K562 (cell line): Measurements from ENCODE around the gene GPRIN2. TPM values are rescaled to one million over a fixed set of nuclear protein-coding genes. Genes with fewer than 3 reads are reported as not detected.

Experiments used
- ATAC-seq: fragments of 200-7000 bp; cut with Tn5 transposase; 3 replicates; pipeline ENCODE4 v1.9.1; 2020; ENCODE audit warnings: moderate library complexity
- BruUV-seq: library from RNA; stranded (reverse); fragments of 400-500 nt; replicated peaks from 2 replicates; lab custom pipeline; 2021; lab: Mats Ljungman, UMichigan
- CTCF ChIA-PET: fragments of 300-600 bp; formaldehyde crosslinking; extraction: SDS; loops from one replicate; lab custom pipeline; 2021; ENCODE audit warnings: low intra/inter-chr PET ratio; lab: Yijun Ruan, JAX
- POLR2A ChIA-PET: fragments of 300-600, 350-650 bp; sonication (Branson Sonifier 250); formaldehyde crosslinking; extraction: SDS; loops from one replicate; lab custom pipeline; 2021; ENCODE audit warnings: antibody characterized with exemption, inconsistent platforms; lab: Yijun Ruan, JAX
- DNase-seq, 4 experiments: peaks; one replicate each; pipeline versions ENCODE4 v3.0.0 to v3.0.0-alpha.2; 2011 to 2018; ENCODE audit warnings: low spot score in 3 of 4, mixed read lengths in 3 of 4; ENCODE audit errors: extremely low read depth in 1 of 4
- FAIRE-seq: peaks from 2 replicates; lab custom pipeline; 2011; peaks lifted over from hg19 to GRCh38; lab: Jason Lieb, UNC
- H2AFZ ChIP-seq: 2 replicates; pipeline ENCODE4 v1.6.0; 2011; ENCODE audit warnings: low read depth, low read length, control low read depth, inconsistent platforms
- H3K27ac ChIP-seq: fragments of 200-600 bp; 3 replicates; pipeline ENCODE4 v1.8.0; 2011; ENCODE audit warnings: low read depth, mild to moderate bottlenecking, control low read depth, inconsistent platforms, low read length, moderate library complexity, mixed read lengths; ENCODE audit errors: extremely low read depth
- H3K27me3 ChIP-seq, 2 experiments: fragments of 300-600 bp in 1 of 2; 2 replicates in 1 of 2; 3 replicates in 1 of 2; pipeline versions ENCODE4 v1.6.0 to v1.8.0; 2011; ENCODE audit warnings: inconsistent platforms in 2 of 2, low read length in 2 of 2, mild to moderate bottlenecking in 1 of 2, mixed read lengths in 1 of 2, moderate library complexity in 1 of 2; ENCODE audit not compliant: control insufficient read depth in 2 of 2, insufficient read depth in 2 of 2
- H3K36me3 ChIP-seq: fragments of 300-600 bp; 3 replicates; pipeline ENCODE4 v1.8.0; 2011; ENCODE audit warnings: mild to moderate bottlenecking, low read length, inconsistent platforms; ENCODE audit not compliant: control insufficient read depth, insufficient read depth
- H3K4me1 ChIP-seq, 2 experiments: fragments of 200-600 bp in 1 of 2; replicated peaks in 1 of 2; 2 replicates in 1 of 2; 3 replicates in 1 of 2; pipeline versions ENCODE4 v1.5.1 to v1.8.0; 2011; ENCODE audit warnings: inconsistent platforms in 2 of 2, low read length in 2 of 2, mild to moderate bottlenecking in 1 of 2, mixed read lengths in 1 of 2, moderate library complexity in 1 of 2; ENCODE audit not compliant: control insufficient read depth in 2 of 2, insufficient read depth in 2 of 2
- H3K4me2 ChIP-seq: 2 replicates; pipeline ENCODE4 v1.6.1; 2011; ENCODE audit warnings: low read length, control low read depth, inconsistent platforms, mixed read lengths; ENCODE audit not compliant: insufficient read depth
- H3K4me3 ChIP-seq: fragments of 200-600 bp; sonication (generic), shearing (Covaris generic); 2 replicates; pipeline ENCODE4 v1.5.1; 2016; ENCODE audit warnings: control low read depth, inconsistent platforms
- H3K79me2 ChIP-seq: fragments of 200-600 bp; 3 replicates; pipeline ENCODE4 v1.8.0; 2011; ENCODE audit warnings: low read length, inconsistent platforms; ENCODE audit not compliant: control insufficient read depth, insufficient read depth
- H3K9ac ChIP-seq, 2 experiments: 2 replicates each; pipeline versions ENCODE4 v1.6.0 to v1.6.1; 2011; ENCODE audit warnings: low read depth in 2 of 2, low read length in 2 of 2, control low read depth in 1 of 2, inconsistent platforms in 1 of 2, mild to moderate bottlenecking in 1 of 2, mixed read lengths in 1 of 2; ENCODE audit not compliant: insufficient read depth in 1 of 2
- H3K9me1 ChIP-seq: one replicate; pipeline ENCODE4 v1.6.0; 2011; ENCODE audit warnings: inconsistent platforms, mild to moderate bottlenecking, low read length, moderate library complexity; ENCODE audit not compliant: control insufficient read depth, insufficient read depth
- H3K9me3 ChIP-seq: replicated peaks from 2 replicates; pipeline ENCODE4 v1.5.1; 2011; ENCODE audit warnings: low read depth, low read length, inconsistent platforms; ENCODE audit not compliant: control insufficient read depth, insufficient read depth
- H4K20me1 ChIP-seq: replicated peaks from 2 replicates; pipeline ENCODE4 v1.6.1; 2011; ENCODE audit warnings: low read length, inconsistent platforms, mixed read lengths; ENCODE audit not compliant: control insufficient read depth, insufficient read depth
- CC2D1A ChIP-seq: fragments of 450-650 bp; IDR thresholded peaks from 2 replicates; pipeline ENCODE4 v1.6.1; 2017; ENCODE audit warnings: mild to moderate bottlenecking
- HDAC1 ChIP-seq, 2 experiments: fragments of 450-650 bp; IDR thresholded peaks; 2 replicates each; pipeline ENCODE4 v1.6.1; 2016 to 2017; ENCODE audit warnings: inconsistent platforms in 1 of 2, mild to moderate bottlenecking in 1 of 2, moderate library complexity in 1 of 2
- HDGF ChIP-seq: fragments of 450-650 bp; IDR thresholded peaks from 2 replicates; pipeline ENCODE4 v1.6.1; 2016
- HNRNPK ChIP-seq: fragments of 200-400 bp; formaldehyde crosslinking; IDR thresholded peaks from one replicate; pipeline ENCODE4 v1.6.1; 2018; ENCODE audit warnings: mild to moderate bottlenecking, low read depth, low read length; ENCODE audit not compliant: poor library complexity, severe bottlenecking
- KDM2B ChIP-seq: fragments of 250-450 bp; sonication (Bioruptor Pico); IDR thresholded peaks from 2 replicates; pipeline ENCODE4 v1.8.0; 2021; ENCODE audit warnings: mild to moderate bottlenecking, moderate library complexity
- NCOA2 ChIP-seq, 2 experiments: fragments of 450-650 bp; IDR thresholded peaks; 2 replicates each; pipeline ENCODE4 v1.6.1; 2018; ENCODE audit warnings: mild to moderate bottlenecking in 2 of 2, moderate library complexity in 1 of 2; ENCODE audit not compliant: partially characterized antibody in 2 of 2
- NFXL1 ChIP-seq: fragments of 450-650 bp; formaldehyde crosslinking; IDR thresholded peaks from 2 replicates; pipeline ENCODE4 v1.4.0; 2021; ENCODE audit warnings: mild to moderate bottlenecking
- NRF1 ChIP-seq, 2 experiments: fragments of 450-650 bp; IDR thresholded peaks in 1 of 2; conservative IDR thresholded peaks in 1 of 2; 2 replicates each; pipeline ENCODE4 v1.6.1; 2014; ENCODE audit warnings: mild to moderate bottlenecking in 2 of 2
- SAFB2 ChIP-seq: fragments of 200-400 bp; formaldehyde crosslinking; IDR thresholded peaks from 2 replicates; pipeline ENCODE4 v1.6.1; 2018; ENCODE audit warnings: borderline replicate concordance, low read length, low read depth, moderate library complexity; ENCODE audit not compliant: severe bottlenecking
- SMAD3 ChIP-seq: fragments of 450-650 bp; formaldehyde crosslinking; conservative IDR thresholded peaks from 2 replicates; pipeline ENCODE4 v1.4.0; 2020; ENCODE audit warnings: mild to moderate bottlenecking
- TCF7 ChIP-seq: sonication (generic); IDR thresholded peaks from 2 replicates; pipeline ENCODE4 v1.6.1; 2016; ENCODE audit warnings: antibody characterized with exemption, borderline replicate concordance
- ZBTB17 ChIP-seq: fragments of 450-650 bp; formaldehyde crosslinking; IDR thresholded peaks from 2 replicates; pipeline ENCODE4 v1.4.0; 2020; ENCODE audit warnings: mild to moderate bottlenecking
- ZNF133 ChIP-seq: fragments of 250-450 bp; sonication (Bioruptor Pico); IDR thresholded peaks from 2 replicates; pipeline ENCODE4 v1.4.0; 2020; ENCODE audit warnings: mild to moderate bottlenecking
- ZNF175 ChIP-seq: fragments of 200-800 bp; sonication (Bioruptor generic); IDR thresholded peaks from 2 replicates; pipeline ENCODE4 v1.6.1; 2016; ENCODE audit warnings: low read depth, mild to moderate bottlenecking, missing genetic modification characterization, missing compliant biosample characterization
- ZNF311 ChIP-seq: fragments of 250-450 bp; sonication (Bioruptor Pico); IDR thresholded peaks from 2 replicates; pipeline ENCODE4 v1.4.0; 2020; ENCODE audit warnings: mild to moderate bottlenecking, moderate library complexity
- WGBS: fragments of 100-300 bp; shearing (Covaris generic); methylation state at CpG from one replicate; pipeline ENCODE4 v1.1.6; 2016; ENCODE audit warnings: low coverage, mixed read lengths; ENCODE audit not compliant: insufficient coverage; ENCODE audit errors: missing lambda C conversion rate; 5-methylcytosine and 5-hydroxymethylcytosine counted together
- in situ Hi-C: fragments of 300-500 bp; cut with MboI; formaldehyde crosslinking; loops from 4 replicates; pipeline ENCODE4 v1.15.0; 2018; ENCODE audit warnings: inconsistent platforms, mixed read lengths
- intact Hi-C: fragments of 100-400 bp; cut with micrococcal nuclease; formaldehyde crosslinking; loops from 2 replicates; pipeline ENCODE4 v1.14.2; 2022
- polyA plus RNA-seq, 8 experiments: library from polyadenylated mRNA; depleted of rRNA in 4 of 8; stranded (reverse) in 5 of 8; unstranded in 3 of 8; fragments of >200 nt; fragmentation: Nextera tagmentation in 2 of 8; fragmentation: Illumina TruSeq in 1 of 8; extraction: Ambion mirVana in 2 of 8; extraction: Trizol in 1 of 8; gene quantifications; 2 replicates each; pipeline versions ENCODE4 v1.2.1 to v1.2.3, GENCODE V29; 2011 to 2014; ENCODE audit warnings: inconsistent platforms in 1 of 8, missing spikeins in 1 of 8
- total RNA-seq, 7 experiments: library from RNA; depleted of rRNA in 6 of 7; stranded (reverse); fragments of >200 nt in 6 of 7; fragmentation: Illumina TruSeq in 2 of 7; extraction: Trizol in 2 of 7; gene quantifications; 2 replicates each; pipeline versions ENCODE4 v1.2.1 to v1.2.3, GENCODE V29; 2011 to 2021; ENCODE audit warnings: low replicate concordance in 1 of 7
- TF ChIP-seq, protein P1 (sequence below): fragments of 250-450 bp; sonication (Bioruptor Pico); IDR thresholded peaks from 2 replicates; pipeline ENCODE4 v1.5.0; 2022; ENCODE audit warnings: mild to moderate bottlenecking
- TF ChIP-seq, protein P2 (sequence below): fragments of 150-350 bp; IDR thresholded peaks from 2 replicates; pipeline ENCODE4 v1.6.1; 2014; ENCODE audit warnings: low read depth, mild to moderate bottlenecking, low read length, borderline replicate concordance

The GPRIN2 gene
- total and polyA plus RNA-seq, 9 of the 15 experiments (the other 6 are each of a cell fraction or from before 2014, with no cell fraction given), result not detected

DNA sequence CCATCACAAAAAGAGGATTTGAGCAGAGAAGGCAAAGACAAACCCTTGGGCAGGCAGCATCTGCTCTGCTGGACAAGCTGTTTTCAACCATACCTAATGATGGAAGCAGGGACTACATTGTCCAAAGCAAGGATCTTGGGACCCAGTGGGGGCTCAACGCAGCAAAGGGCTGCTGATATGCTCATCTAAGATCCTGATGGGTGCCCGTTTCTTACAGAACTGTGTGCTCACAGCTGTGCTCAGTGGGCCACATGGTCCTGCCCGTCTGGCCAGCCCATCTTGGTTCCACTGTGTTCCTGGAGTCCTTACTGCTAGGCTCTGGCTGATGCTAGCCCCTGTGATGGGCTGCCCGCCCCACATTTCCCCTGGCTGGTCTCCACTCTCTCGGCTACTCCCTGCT is 36.1 kb downstream of the GPRIN2 start (continued):
- TF ChIP-seq NRF1 (conservative IDR thresholded peaks at IDR 0.05 in 1 of 2, IDR thresholded peaks at IDR 0.05 in 1 of 2), result no peak
- TF ChIP-seq ZNF311, result no peak
- TF ChIP-seq ZBTB17 (CRISPR knock-in tag), result no peak
- no peak for TF ChIP-seq ZNF175 (CRISPR knock-in tag)
- TF ChIP-seq HDAC1 (IDR thresholded peaks at IDR 0.05), result no peak
- no peak for TF ChIP-seq TCF7
- TF ChIP-seq, all 486 proteins: peak for 0

DNA sequence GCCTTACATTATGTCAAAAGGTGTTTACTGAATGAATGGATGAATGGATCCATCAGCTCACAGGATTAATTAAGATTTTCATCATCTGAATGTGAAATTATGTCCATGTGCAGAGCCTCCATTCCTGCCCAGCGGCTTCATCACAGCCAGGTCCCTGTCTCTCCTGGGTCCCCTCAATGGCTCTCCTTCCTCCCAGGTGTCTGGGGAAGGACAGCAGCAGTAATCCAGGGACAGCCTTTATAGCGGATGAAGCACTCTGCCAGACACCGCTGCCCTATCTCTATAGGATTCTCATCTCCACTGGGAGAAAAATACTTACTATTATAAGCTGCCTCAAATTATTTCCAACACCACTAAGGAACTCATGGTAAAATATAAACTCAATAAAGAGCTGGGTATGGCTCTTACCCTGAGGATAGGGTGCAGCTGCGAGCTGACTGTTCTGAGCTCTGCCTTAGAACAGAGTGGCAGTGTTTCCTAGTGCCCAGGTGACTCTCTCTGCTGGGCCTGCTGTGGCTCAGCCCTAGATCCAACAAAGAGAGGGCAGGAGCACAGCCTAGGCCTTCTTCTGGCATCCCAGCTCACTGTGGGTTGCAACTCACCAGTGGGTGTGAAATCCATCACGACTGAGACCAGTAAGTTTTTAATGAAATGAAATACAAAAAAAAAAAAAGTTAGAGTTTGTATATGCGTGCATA is 38.3 kb downstream of the GPRIN2 start:
- CTCF ChIA-PET, result no interaction called here
- no peak for FAIRE-seq
- TF ChIP-seq SAFB2 (no peak), HDGF (no peak), SMAD3 (no peak), NCOA2 (IDR thresholded peaks at IDR 0.05; ENCODE audit: partially characterized antibody in 2 of 2) (no peak), HNRNPK (no peak), ZNF133 (CRISPR knock-in tag) (no peak), CC2D1A (no peak), NFXL1 (CRISPR knock-in tag) (no peak), KDM2B (CRISPR knock-in tag) (no peak)
- TF ChIP-seq, protein P1, sequence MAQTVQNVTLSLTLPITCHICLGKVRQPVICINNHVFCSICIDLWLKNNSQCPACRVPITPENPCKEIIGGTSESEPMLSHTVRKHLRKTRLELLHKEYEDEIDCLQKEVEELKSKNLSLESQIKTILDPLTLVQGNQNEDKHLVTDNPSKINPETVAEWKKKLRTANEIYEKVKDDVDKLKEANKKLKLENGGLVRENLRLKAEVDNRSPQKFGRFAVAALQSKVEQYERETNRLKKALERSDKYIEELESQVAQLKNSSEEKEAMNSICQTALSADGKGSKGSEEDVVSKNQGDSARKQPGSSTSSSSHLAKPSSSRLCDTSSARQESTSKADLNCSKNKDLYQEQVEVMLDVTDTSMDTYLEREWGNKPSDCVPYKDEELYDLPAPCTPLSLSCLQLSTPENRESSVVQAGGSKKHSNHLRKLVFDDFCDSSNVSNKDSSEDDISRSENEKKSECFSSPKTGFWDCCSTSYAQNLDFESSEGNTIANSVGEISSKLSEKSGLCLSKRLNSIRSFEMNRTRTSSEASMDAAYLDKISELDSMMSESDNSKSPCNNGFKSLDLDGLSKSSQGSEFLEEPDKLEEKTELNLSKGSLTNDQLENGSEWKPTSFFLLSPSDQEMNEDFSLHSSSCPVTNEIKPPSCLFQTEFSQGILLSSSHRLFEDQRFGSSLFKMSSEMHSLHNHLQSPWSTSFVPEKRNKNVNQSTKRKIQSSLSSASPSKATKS (CRISPR knock-in tag), result no peak
- TF ChIP-seq, protein P2, sequence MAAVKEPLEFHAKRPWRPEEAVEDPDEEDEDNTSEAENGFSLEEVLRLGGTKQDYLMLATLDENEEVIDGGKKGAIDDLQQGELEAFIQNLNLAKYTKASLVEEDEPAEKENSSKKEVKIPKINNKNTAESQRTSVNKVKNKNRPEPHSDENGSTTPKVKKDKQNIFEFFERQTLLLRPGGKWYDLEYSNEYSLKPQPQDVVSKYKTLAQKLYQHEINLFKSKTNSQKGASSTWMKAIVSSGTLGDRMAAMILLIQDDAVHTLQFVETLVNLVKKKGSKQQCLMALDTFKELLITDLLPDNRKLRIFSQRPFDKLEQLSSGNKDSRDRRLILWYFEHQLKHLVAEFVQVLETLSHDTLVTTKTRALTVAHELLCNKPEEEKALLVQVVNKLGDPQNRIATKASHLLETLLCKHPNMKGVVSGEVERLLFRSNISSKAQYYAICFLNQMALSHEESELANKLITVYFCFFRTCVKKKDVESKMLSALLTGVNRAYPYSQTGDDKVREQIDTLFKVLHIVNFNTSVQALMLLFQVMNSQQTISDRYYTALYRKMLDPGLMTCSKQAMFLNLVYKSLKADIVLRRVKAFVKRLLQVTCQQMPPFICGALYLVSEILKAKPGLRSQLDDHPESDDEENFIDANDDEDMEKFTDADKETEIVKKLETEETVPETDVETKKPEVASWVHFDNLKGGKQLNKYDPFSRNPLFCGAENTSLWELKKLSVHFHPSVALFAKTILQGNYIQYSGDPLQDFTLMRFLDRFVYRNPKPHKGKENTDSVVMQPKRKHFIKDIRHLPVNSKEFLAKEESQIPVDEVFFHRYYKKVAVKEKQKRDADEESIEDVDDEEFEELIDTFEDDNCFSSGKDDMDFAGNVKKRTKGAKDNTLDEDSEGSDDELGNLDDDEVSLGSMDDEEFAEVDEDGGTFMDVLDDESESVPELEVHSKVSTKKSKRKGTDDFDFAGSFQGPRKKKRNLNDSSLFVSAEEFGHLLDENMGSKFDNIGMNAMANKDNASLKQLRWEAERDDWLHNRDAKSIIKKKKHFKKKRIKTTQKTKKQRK, result no peak

More for the DNA sequence above, 38.3 kb downstream of the GPRIN2 start:
- no peaks in the 10 kb centered on the region for H3K9me3 ChIP-seq
- peaks cover 0 to 2% of the 10 kb centered on the region in 2 experiments; a peak in 2 of 5 replicates for H3K4me1 ChIP-seq
- in situ Hi-C loops (no loop called here), intact Hi-C loops (no loop called here)
- H3K27me3 ChIP-seq, result peaks cover 25 to 54% of the 10 kb centered on the region in 2 experiments; a peak in 4 of 5 replicates
- H3K79me2 ChIP-seq, result no peaks in the 10 kb centered on the region
- H3K4me3 ChIP-seq, result no peak overlapping the region
- H3K36me3 ChIP-seq, result no peaks in the 10 kb centered on the region
- H4K20me1 ChIP-seq, result peaks cover 8% of the 10 kb centered on the region
- 0 out of 4 replicates have a peak overlapping the region, but pooled peaks of 1 of the 2 experiments have one; percentile 14 for H3K9ac ChIP-seq
- H3K4me2 ChIP-seq, result no peak overlapping the region
- WGBS, result under 1% methylated on average over 6 of the region's 6 CpGs
- no peak overlapping the region for H2AFZ ChIP-seq
- no peak for DNase-seq
- POLR2A ChIA-PET, result interaction anchor here (0.6 to 1.1 kb wide), 2 partner anchors 10 to 102 kb away, joined by 3 read pairs; no protein-coding TSS in a partner anchor
- ATAC-seq, result no peak
- no peaks in the 10 kb centered on the region for H3K9me1 ChIP-seq
- no peak overlapping the region for H3K27ac ChIP-seq
- BruUV-seq, result no TSS peak
